ENCODE measurements around the gene LRRTM3. TPM values are rescaled to one million over a fixed set of nuclear protein-coding genes. Genes with fewer than 3 reads are reported as not detected.

The LRRTM3 gene
- total RNA-seq, 2 donors from 2014 or later = not detected

GRCh38 chr10:66996996-66997395 lies 71.2 kb downstream of the LRRTM3 start:
- no peaks in the 10 kb centered on the region for H3K27me3 Mint-ChIP-seq (ENCODE audit: insufficient read depth)
- Histone ChIP-seq H3K4me3 (ENCODE audit: low read length) (no peak overlapping the region), H3K27ac (ENCODE audit: low read depth, low read length) (no peak overlapping the region), H3K4me1 (ENCODE audit: control insufficient read depth, insufficient read depth, low read length) (no peaks in the 10 kb centered on the region), H3K9ac (ENCODE audit: extremely low read depth, low read length, poor library complexity, severe bottlenecking) (no peak overlapping the region), H3K9me3 (ENCODE audit: control insufficient read depth, low read length) (no peaks in the 10 kb centered on the region), H3K27me3 (ENCODE audit: control insufficient read depth, insufficient read depth, low read length, poor library complexity, severe bottlenecking) (no peaks in the 10 kb centered on the region), H3K36me3 (ENCODE audit: control insufficient read depth, insufficient read depth, low read length) (no peaks in the 10 kb centered on the region)
- WGBS, 2 experiments (ENCODE audit: insufficient coverage in 1 of 2, insufficient read length in 1 of 2) = 78% methylated on average over 1 of the region's 1 CpG; no CpG with 5 or more reads in 1 of the 2 experiments
- no peaks in the 10 kb centered on the region for H3K9me3 Mint-ChIP-seq
- no peak overlapping the region for H3K27ac Mint-ChIP-seq
- TF ChIP-seq CTCF (conservative IDR thresholded peaks at IDR 0.05) = no peak
- H3K4me3 Mint-ChIP-seq = no peak overlapping the region
- no peaks in the 10 kb centered on the region for H3K36me3 Mint-ChIP-seq (ENCODE audit: low read depth)
- DNase-seq = no peak
- no peaks in the 10 kb centered on the region for H3K4me1 Mint-ChIP-seq

- H3K9ac ChIP-seq (ENCODE audit: extremely low read depth, low read length, poor library complexity, severe bottlenecking) = no peak overlapping the region
- Mint-ChIP-seq H3K36me3 (ENCODE audit: low read depth) (no peaks in the 10 kb centered on the region), H3K4me3 (no peak overlapping the region), H3K27me3 (ENCODE audit: insufficient read depth) (no peaks in the 10 kb centered on the region), H3K9me3 (no peaks in the 10 kb centered on the region), H3K27ac (no peak overlapping the region), H3K4me1 (no peaks in the 10 kb centered on the region)
- 92 to 100% methylated on average over 2 to 3 of the region's 3 CpGs for WGBS, 2 experiments (ENCODE audit: insufficient coverage in 1 of 2, insufficient read length in 1 of 2)
- H3K9me3 ChIP-seq (ENCODE audit: control insufficient read depth, low read length) = no peaks in the 10 kb centered on the region
- H3K27ac ChIP-seq (ENCODE audit: low read depth, low read length) = no peak overlapping the region
- no peak for TF ChIP-seq CTCF (conservative IDR thresholded peaks at IDR 0.05)
- H3K36me3 ChIP-seq (ENCODE audit: control insufficient read depth, insufficient read depth, low read length) = no peaks in the 10 kb centered on the region
- no peak overlapping the region for H3K4me3 ChIP-seq (ENCODE audit: low read length)
- no peaks in the 10 kb centered on the region for H3K27me3 ChIP-seq (ENCODE audit: control insufficient read depth, insufficient read depth, low read length, poor library complexity, severe bottlenecking)
- no peak for DNase-seq
- H3K4me1 ChIP-seq (ENCODE audit: control insufficient read depth, insufficient read depth, low read length) = no peaks in the 10 kb centered on the region
These were observed 74.1 kb downstream of the LRRTM3 start for GRCh38 chr10:66999762-67000545.

DNA sequence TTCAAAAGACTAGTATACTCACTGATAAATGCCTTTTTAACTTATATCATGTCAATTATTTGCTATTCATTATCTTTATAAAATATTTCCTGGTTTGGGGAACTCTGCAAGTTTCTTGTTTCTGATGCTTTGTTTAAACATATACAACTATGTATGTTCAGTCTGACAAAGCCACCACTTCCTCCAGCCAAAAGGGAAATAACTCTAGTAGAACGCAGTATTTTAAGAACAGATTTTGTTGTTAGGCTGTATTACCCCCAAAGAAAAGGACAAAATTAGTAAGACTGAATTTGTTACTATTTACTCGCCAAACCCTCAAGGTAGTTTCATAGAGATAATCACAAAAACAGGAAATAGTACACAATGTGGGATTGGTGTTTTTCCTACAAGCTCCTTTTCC lies 78.9 kb downstream of the LRRTM3 start:
- H3K36me3 ChIP-seq (ENCODE audit: control insufficient read depth, insufficient read depth, low read length) = no peaks in the 10 kb centered on the region
- no peaks in the 10 kb centered on the region for H3K27me3 Mint-ChIP-seq (ENCODE audit: insufficient read depth)
- no peak for TF ChIP-seq CTCF (conservative IDR thresholded peaks at IDR 0.05)

More for the DNA sequence above, 78.9 kb downstream of the LRRTM3 start:
- Mint-ChIP-seq H3K4me3 (no peak overlapping the region), H3K9me3 (no peaks in the 10 kb centered on the region), H3K4me1 (peaks cover 5% of the 10 kb centered on the region), H3K27ac (no peak overlapping the region), H3K36me3 (ENCODE audit: low read depth) (no peaks in the 10 kb centered on the region)
- DNase-seq = no peak
- no peak overlapping the region for H3K9ac ChIP-seq (ENCODE audit: extremely low read depth, low read length, poor library complexity, severe bottlenecking)
- H3K4me1 ChIP-seq (ENCODE audit: control insufficient read depth, insufficient read depth, low read length) = no peaks in the 10 kb centered on the region
- H3K27me3 ChIP-seq (ENCODE audit: control insufficient read depth, insufficient read depth, low read length, poor library complexity, severe bottlenecking) = no peaks in the 10 kb centered on the region
- WGBS, 2 experiments (ENCODE audit: insufficient coverage in 1 of 2, insufficient read length in 1 of 2) = 86 to 91% methylated on average over 1 to 2 of the region's 2 CpGs
- H3K9me3 ChIP-seq (ENCODE audit: control insufficient read depth, low read length) = no peaks in the 10 kb centered on the region
- no peak overlapping the region for H3K27ac ChIP-seq (ENCODE audit: low read depth, low read length)
- no peak overlapping the region for H3K4me3 ChIP-seq (ENCODE audit: low read length)
